Measurements from ENCODE around the gene NMRAL1.

NMRAL1 gene

GRCh38 chr16:4426021-4426684 is 48.3 kb downstream of the NMRAL1 start:
- no peak for DNase-seq (ENCODE audit: low read depth)

DNA sequence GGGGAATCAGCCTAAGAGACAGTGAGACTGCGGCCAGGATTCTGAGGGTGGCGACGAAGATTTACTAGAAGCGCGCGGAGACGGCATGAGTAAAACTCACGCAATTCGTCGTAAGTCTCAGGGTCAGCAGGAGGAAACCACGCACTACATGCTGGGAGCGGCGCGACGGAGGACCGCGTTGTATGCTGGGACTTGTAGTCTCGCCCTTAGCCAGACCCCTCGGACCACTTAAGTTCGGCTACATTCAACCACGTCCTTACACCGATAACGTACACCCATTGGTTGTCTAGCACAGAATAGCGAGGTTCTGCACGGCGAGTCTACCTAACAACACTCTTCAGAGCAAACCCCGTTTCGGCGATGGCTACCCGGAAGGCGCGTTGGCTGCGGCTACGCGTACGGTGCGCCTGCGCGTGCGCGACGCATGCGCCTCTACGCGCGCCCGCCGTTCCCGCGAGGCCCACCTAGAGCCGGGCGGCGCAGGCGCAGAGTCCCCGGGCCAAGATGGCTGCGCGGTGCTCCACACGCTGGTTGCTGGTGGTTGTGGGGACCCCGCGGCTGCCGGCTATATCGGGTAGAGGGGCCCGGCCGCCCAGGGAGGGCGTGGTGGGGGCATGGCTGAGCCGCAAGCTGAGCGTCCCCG is 48.9 kb downstream of the NMRAL1 start, which contains the start of gene DNAJA3:
TSS of gene DNAJA3 (plus strand) at position 491 of the 643 bp plus-strand sequence. CDS start at position 505, 14 bp downstream.
- DNase-seq (ENCODE audit: low read depth) = peak; percentile 84

- no peak for DNase-seq (ENCODE audit: low read depth)
These were observed 53.8 kb downstream of the NMRAL1 start for GRCh38 chr16:4420505-4421105.

DNA sequence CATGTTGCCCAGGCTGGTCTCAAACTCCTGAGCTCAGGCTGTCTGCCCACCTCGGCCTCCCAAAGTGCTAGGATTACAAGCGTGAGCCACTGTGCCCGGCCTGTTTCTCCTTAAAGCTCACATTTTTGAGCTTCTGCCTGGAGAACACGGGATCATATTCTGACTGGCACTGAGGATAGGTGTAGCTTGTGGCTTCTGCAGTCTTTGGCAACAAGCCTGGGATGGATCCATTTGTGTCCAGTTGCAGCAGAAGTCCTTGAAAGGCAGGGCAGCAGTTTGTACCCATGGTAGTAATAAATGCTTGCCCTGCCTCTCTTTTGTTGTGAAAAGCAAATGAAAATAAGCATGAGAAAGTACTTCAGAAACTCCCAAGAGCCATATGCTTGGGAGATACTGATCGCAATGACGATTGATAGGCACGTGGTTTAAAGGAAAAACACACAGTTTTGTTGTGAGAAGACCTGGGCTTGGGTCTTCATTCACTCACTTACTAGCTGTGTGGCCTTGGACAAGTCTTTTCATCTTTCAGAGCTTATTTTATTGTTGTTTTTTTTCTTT is 54.9 kb downstream of the NMRAL1 start:
- DNase-seq (ENCODE audit: low read depth) = no peak

DNA sequence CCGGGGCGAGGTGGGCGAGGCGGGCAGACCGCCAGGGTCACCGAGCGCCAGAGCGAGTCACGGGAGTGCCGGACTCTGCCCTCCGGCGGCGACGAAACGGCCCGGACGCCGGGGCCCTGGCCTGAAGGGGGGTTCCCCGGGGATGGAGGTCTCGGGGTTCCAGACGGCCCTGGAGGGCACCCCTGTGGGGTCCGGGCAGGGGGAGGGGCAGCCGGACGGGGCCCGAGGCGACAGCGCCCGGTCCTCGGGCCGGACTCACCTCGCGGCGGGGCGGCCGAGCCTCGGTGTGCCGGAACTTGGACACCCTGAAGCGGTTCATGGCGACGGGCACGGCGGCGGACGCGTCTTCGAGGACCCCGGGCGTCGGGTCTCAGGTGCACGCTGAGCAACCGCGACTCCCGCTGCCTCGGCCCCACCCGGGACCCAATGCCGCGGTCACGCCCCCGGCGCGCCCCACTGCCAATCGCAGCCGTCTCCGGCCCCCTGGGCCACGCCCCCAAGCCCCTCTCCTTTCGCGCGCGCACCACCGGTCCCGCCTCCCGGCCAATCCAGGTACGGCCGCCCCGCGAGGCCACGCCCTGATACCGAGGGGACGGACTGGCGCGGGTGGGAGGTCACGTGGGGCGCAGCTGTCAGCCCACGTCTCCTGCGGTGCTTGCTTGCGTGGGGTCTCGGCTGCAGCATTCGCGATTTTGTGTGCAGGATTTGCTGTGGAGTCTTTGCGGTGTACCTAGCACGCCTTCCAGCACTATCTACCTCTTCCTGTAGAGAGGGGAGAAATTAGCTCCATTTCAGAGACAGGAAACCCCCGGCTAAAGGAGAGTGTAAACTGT is 58.0 kb downstream of the NMRAL1 start, which contains the start of gene CORO7:
TSS of gene CORO7 (minus strand) at position 397 of the 833 bp plus-strand sequence. CDS start at position 319, 78 bp downstream.
- DNase-seq (ENCODE audit: low read depth) = no peak

GRCh38 chr16:4415538-4416199 is 58.8 kb downstream of the NMRAL1 start:
- no peak for DNase-seq (ENCODE audit: low read depth)

DNA sequence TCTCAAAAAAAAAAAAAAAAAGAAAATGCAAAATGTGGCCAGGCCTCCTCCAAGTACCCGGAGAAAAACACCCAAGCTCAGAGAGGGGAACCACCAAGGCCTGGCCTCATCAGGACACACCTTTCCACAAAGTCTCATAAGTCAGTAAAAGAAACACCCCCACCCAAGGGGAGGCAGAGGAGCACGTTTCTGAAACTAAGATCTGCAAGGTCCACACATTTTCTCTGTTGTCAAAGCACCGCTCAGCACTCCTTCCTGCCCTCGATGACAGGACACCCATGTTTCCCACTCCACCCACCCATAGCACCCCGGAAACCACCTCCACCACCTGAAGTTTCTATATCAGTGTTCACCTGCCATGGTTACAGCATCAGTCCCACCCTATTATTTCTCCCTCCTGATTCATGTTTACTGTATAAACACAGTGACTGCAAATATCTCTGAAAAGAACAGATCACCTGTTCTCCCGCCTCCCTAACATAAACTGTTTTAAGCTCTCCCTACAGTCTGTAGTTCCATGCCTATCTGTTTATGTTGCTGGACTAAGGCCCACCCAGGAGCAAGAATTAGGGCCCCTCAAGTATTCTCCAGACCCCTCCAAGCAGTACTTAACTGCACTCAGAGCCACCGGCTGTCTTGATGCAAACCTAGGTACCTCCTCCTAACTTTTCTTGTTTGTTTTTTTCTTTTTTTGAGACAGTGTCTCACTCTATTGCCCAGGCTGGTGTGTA is 60.1 kb downstream of the NMRAL1 start:
- DNase-seq (ENCODE audit: low read depth) = no peak

- DNase-seq (ENCODE audit: low read depth) = no peak
These were observed 61.6 kb downstream of the NMRAL1 start for GRCh38 chr16:4412854-4413253.

GRCh38 chr16:4412159-4412558 is 62.3 kb downstream of the NMRAL1 start:
- DNase-seq (ENCODE audit: low read depth) = no peak
